Measurements from ENCODE around the gene CYSTM1. TPM values are rescaled to one million over a fixed set of nuclear protein-coding genes. Genes with fewer than 3 reads are reported as not detected.

Gene CYSTM1
- total RNA-seq, 1 donor from 2014 or later: 28.1 TPM

DNA sequence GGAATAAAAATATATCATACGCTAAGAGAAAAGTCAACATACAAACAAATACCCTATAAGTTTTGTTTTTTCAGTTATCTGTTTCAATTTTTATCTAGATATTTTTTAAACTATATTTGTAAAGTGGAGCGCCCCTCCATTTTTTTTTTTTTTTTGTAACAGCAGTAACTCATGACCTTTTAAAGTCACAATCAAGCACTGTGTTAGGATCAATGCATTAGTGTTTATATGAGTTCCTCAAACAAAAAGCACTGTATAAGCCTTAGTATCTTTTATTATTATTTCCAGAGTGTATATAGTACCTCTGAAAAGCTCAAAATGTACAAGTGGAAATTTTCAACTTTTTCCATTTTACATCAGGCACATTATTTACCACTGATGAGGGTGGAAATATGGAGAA lies 107.3 kb downstream of the CYSTM1 start:
- Mint-ChIP-seq H3K4me3 (ENCODE audit: low read depth) (no peak overlapping the region), H3K4me1 (ENCODE audit: low read depth) (peaks cover 8% of the 10 kb centered on the region), H3K27ac (no peak overlapping the region), H3K9me3 (ENCODE audit: low read depth) (no peaks in the 10 kb centered on the region), H3K27me3 (no peaks in the 10 kb centered on the region), H3K36me3 (ENCODE audit: insufficient read depth) (peaks cover 9% of the 10 kb centered on the region)
- TF ChIP-seq CTCF (IDR thresholded peaks at IDR 0.05; ENCODE audit: unreplicated experiment): no peak
- DNase-seq (ENCODE audit: low spot score, unreplicated experiment): no peak

GRCh38 chr5:140284013-140284412 lies 109.0 kb downstream of the CYSTM1 start:
- H3K27ac Mint-ChIP-seq: no peak overlapping the region
- no peak for DNase-seq (ENCODE audit: low spot score, unreplicated experiment)
- no peak overlapping the region for H3K4me3 Mint-ChIP-seq (ENCODE audit: low read depth)
- no peaks in the 10 kb centered on the region for H3K36me3 Mint-ChIP-seq (ENCODE audit: insufficient read depth)
- no peak for TF ChIP-seq CTCF (IDR thresholded peaks at IDR 0.05; ENCODE audit: unreplicated experiment)
- H3K9me3 Mint-ChIP-seq (ENCODE audit: low read depth): no peaks in the 10 kb centered on the region
- no peaks in the 10 kb centered on the region for H3K27me3 Mint-ChIP-seq
- peaks cover 10% of the 10 kb centered on the region for H3K4me1 Mint-ChIP-seq (ENCODE audit: low read depth)

GRCh38 chr5:140286424-140286823 lies 111.4 kb downstream of the CYSTM1 start:
- Mint-ChIP-seq H3K4me1 (ENCODE audit: low read depth) (peaks cover 10% of the 10 kb centered on the region), H3K4me3 (ENCODE audit: low read depth) (no peak overlapping the region), H3K27ac (no peak overlapping the region), H3K36me3 (ENCODE audit: insufficient read depth) (no peaks in the 10 kb centered on the region), H3K27me3 (no peaks in the 10 kb centered on the region), H3K9me3 (ENCODE audit: low read depth) (no peaks in the 10 kb centered on the region)
- no peak for DNase-seq (ENCODE audit: low spot score, unreplicated experiment)
- TF ChIP-seq CTCF (IDR thresholded peaks at IDR 0.05; ENCODE audit: unreplicated experiment): no peak

- Mint-ChIP-seq H3K27ac (no peak overlapping the region), H3K27me3 (no peaks in the 10 kb centered on the region), H3K36me3 (ENCODE audit: insufficient read depth) (no peaks in the 10 kb centered on the region), H3K4me3 (ENCODE audit: low read depth) (no peak overlapping the region), H3K4me1 (ENCODE audit: low read depth) (peaks cover 5% of the 10 kb centered on the region), H3K9me3 (ENCODE audit: low read depth) (no peaks in the 10 kb centered on the region)
- no peak for TF ChIP-seq CTCF (IDR thresholded peaks at IDR 0.05; ENCODE audit: unreplicated experiment)
- no peak for DNase-seq (ENCODE audit: low spot score, unreplicated experiment)
These were observed 113.0 kb downstream of the CYSTM1 start for GRCh38 chr5:140287801-140288521.

- peak overlapping the region; percentile 51 for H3K27ac Mint-ChIP-seq
- DNase-seq (ENCODE audit: low spot score, unreplicated experiment): no peak
- H3K4me3 Mint-ChIP-seq (ENCODE audit: low read depth): no peak overlapping the region
- no peaks in the 10 kb centered on the region for H3K9me3 Mint-ChIP-seq (ENCODE audit: low read depth)
- H3K36me3 Mint-ChIP-seq (ENCODE audit: insufficient read depth): peaks cover 1% of the 10 kb centered on the region
- no peaks in the 10 kb centered on the region for H3K27me3 Mint-ChIP-seq
- peaks cover 16% of the 10 kb centered on the region for H3K4me1 Mint-ChIP-seq (ENCODE audit: low read depth)
- TF ChIP-seq CTCF (IDR thresholded peaks at IDR 0.05; ENCODE audit: unreplicated experiment): no peak
These were observed 117.4 kb downstream of the CYSTM1 start for GRCh38 chr5:140292212-140293036.

Other genes with a start within 250 kb of the CYSTM1 start
- gene NRG2, start 131.9 kb upstream of the CYSTM1 start, total RNA-seq: 4.8 and 5.5 TPM in 2 replicates
- 7.0 and 7.7 TPM in 2 replicates for gene PURA, start 61.1 kb upstream of the CYSTM1 start, total RNA-seq
- 2.0 and 2.1 TPM in 2 replicates for gene IGIP, start 49.3 kb upstream of the CYSTM1 start, total RNA-seq
- gene PFDN1, start 127.9 kb downstream of the CYSTM1 start, total RNA-seq: 63.4 and 65.1 TPM in 2 replicates
- gene HBEGF, start 171.4 kb downstream of the CYSTM1 start, total RNA-seq: 0.84 and 1.3 TPM in 2 replicates
- 0.31 and 0.58 TPM in 2 replicates for gene SLC4A9, start 185.0 kb downstream of the CYSTM1 start, total RNA-seq
- 115 and 117 TPM in 2 replicates for gene ANKHD1, start 226.6 kb downstream of the CYSTM1 start, total RNA-seq

All from progenitor cell of endocrine pancreas (in vitro differentiated cells).